PFSK-1 (cell line): ENCODE measurements around the gene ANO9.

Experiments
- FOXP2 ChIP-seq: optimal IDR thresholded peaks from 2 replicates; pipeline ENCODE3; 2011; ENCODE audit warnings: borderline replicate concordance, control low read depth, inconsistent platforms; ENCODE audit not compliant: insufficient read depth; ENCODE audit errors: extremely low read length, extremely low read depth
- POLR2AphosphoS5 ChIP-seq: IDR thresholded peaks from 2 replicates; pipeline ENCODE4 v1.6.1; 2012; ENCODE audit warnings: low read depth, mild to moderate bottlenecking, control low read depth, low read length, moderate library complexity
- REST ChIP-seq, 2 experiments: IDR thresholded peaks; 2 replicates each; pipeline versions ENCODE4 v1.6.1 to v1.8.0; 2011 to 2012; ENCODE audit warnings: low read depth in 2 of 2, low read length in 2 of 2, control low read depth in 1 of 2, inconsistent platforms in 1 of 2, mild to moderate bottlenecking in 1 of 2, moderate library complexity in 1 of 2; ENCODE audit not compliant: insufficient read depth in 1 of 2
- SIN3A ChIP-seq: IDR thresholded peaks from 2 replicates; pipeline ENCODE4 v1.6.1; 2012; ENCODE audit warnings: mild to moderate bottlenecking, low read length, moderate library complexity, borderline replicate concordance; ENCODE audit not compliant: insufficient read depth
- TAF1 ChIP-seq: IDR thresholded peaks from 2 replicates; pipeline ENCODE4 v1.6.1; 2012; ENCODE audit warnings: low read length, control low read depth, borderline replicate concordance; ENCODE audit not compliant: insufficient read depth

ANO9 gene

GRCh38 chr11:377174-377865, 64.5 kb downstream of the ANO9 start:
- TF ChIP-seq POLR2AphosphoS5: no peak
- no peak for TF ChIP-seq TAF1
- no peak for TF ChIP-seq REST (IDR thresholded peaks at IDR 0.05; ENCODE audit: insufficient read depth in 1 of 2, low read depth in 2 of 2, low read length in 2 of 2)
- no peak for TF ChIP-seq FOXP2
- TF ChIP-seq SIN3A: no peak

GRCh38 chr11:376531-377173, 65.2 kb downstream of the ANO9 start:
- no peak for TF ChIP-seq POLR2AphosphoS5
- no peak for TF ChIP-seq TAF1
- no peak for TF ChIP-seq REST (IDR thresholded peaks at IDR 0.05; ENCODE audit: insufficient read depth in 1 of 2, low read depth in 2 of 2, low read length in 2 of 2)
- TF ChIP-seq FOXP2: no peak
- TF ChIP-seq SIN3A: no peak

GRCh38 chr11:375065-376025, 66.5 kb downstream of the ANO9 start:
- TF ChIP-seq SIN3A: no peak
- TF ChIP-seq FOXP2: peak; percentile 6
- no peak for TF ChIP-seq REST (IDR thresholded peaks at IDR 0.05; ENCODE audit: insufficient read depth in 1 of 2, low read depth in 2 of 2, low read length in 2 of 2)
- TF ChIP-seq TAF1: no peak

- no peak for TF ChIP-seq FOXP2
- no peak for TF ChIP-seq REST (IDR thresholded peaks at IDR 0.05; ENCODE audit: insufficient read depth in 1 of 2, low read depth in 2 of 2, low read length in 2 of 2)
- TF ChIP-seq SIN3A: no peak
- no peak for TF ChIP-seq TAF1
- TF ChIP-seq POLR2AphosphoS5: no peak
These were observed 67.9 kb downstream of the ANO9 start for GRCh38 chr11:373716-374551.
